Right cardiac atrium (tissue), 5 donors: ENCODE measurements around the gene URB1. TPM values are rescaled to one million over a fixed set of nuclear protein-coding genes. Genes with fewer than 3 reads are reported as not detected.
A peak's percentile ranks its signal among the peaks of the same experiment; 100 is the strongest.

Experiments
- ATAC-seq, 2 donors: fragments of 200-7000 bp; cut with Tn5 transposase; one replicate each; pipeline versions ENCODE4 v1.8.0 to v1.9.1; 2020; ENCODE audit warnings: moderate library complexity in 2 of 2, mild to moderate bottlenecking in 1 of 2
- DNase-seq, 3 donors: peaks; one replicate each; pipeline ENCODE4 v3.0.0-alpha.2; 2020
- H3K27ac ChIP-seq: one replicate; pipeline ENCODE4 v1.5.1; 2013; ENCODE audit warnings: mild to moderate bottlenecking, low read length, control low read depth, moderate library complexity
- H3K27me3 ChIP-seq: one replicate; pipeline ENCODE4 v1.6.1; 2013; ENCODE audit not compliant: control insufficient read depth, insufficient read depth
- H3K4me1 ChIP-seq: one replicate; pipeline ENCODE4 v1.6.1; 2013; ENCODE audit warnings: low read length; ENCODE audit not compliant: control insufficient read depth, insufficient read depth
- H3K4me3 ChIP-seq: one replicate; pipeline ENCODE4 v1.5.1; 2013; ENCODE audit warnings: low read length, control low read depth
- H3K9me3 ChIP-seq: one replicate; pipeline ENCODE4 v1.6.1; 2013; ENCODE audit warnings: low read length; ENCODE audit not compliant: control insufficient read depth
- WGBS: extraction: QIAGEN DNeasy Blood & Tissue Kit; methylation state at CpG from one replicate; pipeline ENCODE4 v1.1.7; 2013; 5-methylcytosine and 5-hydroxymethylcytosine counted together
- intact Hi-C, 4 donors: fragments of 100-400 bp; cut with DNase I; formaldehyde crosslinking; loops; one replicate each; pipeline versions ENCODE4 v1.11.0 to v1.14.0; 2022 to 2023
- polyA plus RNA-seq: library from polyadenylated mRNA; stranded (reverse); fragments of 200-250 nt; gene quantifications from one replicate; pipeline ENCODE4 v1.2.3, GENCODE V29; 2013
- total RNA-seq, 4 donors: library from RNA; stranded (reverse); fragmentation: NEBNext Ultra II Directional; extraction: Animal tissue kit (Norgen Biotek cat#: 25700); gene quantifications; one replicate each; pipeline ENCODE4 v1.2.1, GENCODE V29; 2021
- donor health status: healthy with polysubstance abuse.
- donor health status: DM: no; HTN: yes; CAD: no.
- donor health status: DM: no; HTN: no; CAD: no.
- donor health status: DM: no; HTN: yes; CAD: no; lungs with severe emphysema.
- donor health status: DM: yes; HTN: yes; CAD: no.

The URB1 gene
- total and polyA plus RNA-seq, 5 donors: 3.3 to 13.8 (median 9.8) TPM

GRCh38 chr21:32301596-32301995 lies 91.2 kb downstream of the URB1 start:
- WGBS: 91% methylated on average over 2 of the region's 2 CpGs
- H3K4me3 ChIP-seq: no peak overlapping the region
- intact Hi-C loops: no loop called here
- H3K27ac ChIP-seq: no peak overlapping the region
- DNase-seq (no peak), ATAC-seq (no peak)
- H3K4me1 ChIP-seq: no peaks in the 10 kb centered on the region
- no peaks in the 10 kb centered on the region for H3K27me3 ChIP-seq
- no peaks in the 10 kb centered on the region for H3K9me3 ChIP-seq

GRCh38 chr21:32300117-32300681 lies 92.6 kb downstream of the URB1 start:
- WGBS: 92% methylated on average over 41 of the region's 41 CpGs
- intact Hi-C loops: no loop called here
- DNase-seq (no peak), ATAC-seq (no peak)
- Histone ChIP-seq H3K4me1 (no peaks in the 10 kb centered on the region), H3K9me3 (no peaks in the 10 kb centered on the region), H3K4me3 (no peak overlapping the region), H3K27me3 (no peaks in the 10 kb centered on the region), H3K27ac (no peak overlapping the region)

- Histone ChIP-seq H3K4me1 (no peaks in the 10 kb centered on the region), H3K4me3 (no peak overlapping the region), H3K27me3 (no peaks in the 10 kb centered on the region), H3K27ac (no peak overlapping the region), H3K9me3 (no peaks in the 10 kb centered on the region)
- WGBS: 70% methylated on average over 6 of the region's 6 CpGs
- intact Hi-C loops: no loop called here
- DNase-seq (no peak), ATAC-seq (no peak)
These were observed 93.1 kb downstream of the URB1 start for GRCh38 chr21:32299695-32300094.

GRCh38 chr21:32298658-32299081 lies 94.1 kb downstream of the URB1 start, which contains the start of gene MRAP:
Gene MRAP, plus strand, starts transcription at chr21:32298855. Its CDS starts 117 bp downstream, at chr21:32298972.
- Histone ChIP-seq H3K4me1 (no peaks in the 10 kb centered on the region), H3K9me3 (no peaks in the 10 kb centered on the region), H3K4me3 (no peak within 1 kb of the TSS), H3K27ac (peak within 1 kb of the TSS; percentile 33), H3K27me3 (no peaks in the 10 kb centered on the region)
- WGBS: 72% methylated on average over 14 of the region's 14 CpGs
- DNase-seq: peak in 2 of 3 donors; percentile 68 to 73
- ATAC-seq: peak; percentile 80 to 82
- intact Hi-C loops: no loop called here

- Histone ChIP-seq H3K27me3 (no peaks in the 10 kb centered on the region), H3K27ac (peak overlapping the region; percentile 33), H3K9me3 (no peaks in the 10 kb centered on the region), H3K4me3 (no peak overlapping the region), H3K4me1 (no peaks in the 10 kb centered on the region)
- peak in 1 of 3 donors; percentile 47 for DNase-seq
- ATAC-seq: peak; percentile 83 to 86
- 70% methylated on average over 6 of the region's 6 CpGs for WGBS
- intact Hi-C loops: no loop called here
These were observed 94.7 kb downstream of the URB1 start for GRCh38 chr21:32298148-32298559.

GRCh38 chr21:32297449-32297848 lies 95.4 kb downstream of the URB1 start:
- no peaks in the 10 kb centered on the region for H3K4me1 ChIP-seq
- H3K9me3 ChIP-seq: no peaks in the 10 kb centered on the region
- 95% methylated on average over 7 of the region's 7 CpGs for WGBS
- H3K4me3 ChIP-seq: no peak overlapping the region
- H3K27me3 ChIP-seq: no peaks in the 10 kb centered on the region
- ATAC-seq (no peak), DNase-seq (no peak)
- intact Hi-C loops: no loop called here
- H3K27ac ChIP-seq: no peak overlapping the region

- DNase-seq (no peak), ATAC-seq (no peak)
- H3K4me3 ChIP-seq: no peak overlapping the region
- intact Hi-C loops: no loop called here
- no peaks in the 10 kb centered on the region for H3K4me1 ChIP-seq
- H3K27me3 ChIP-seq: no peaks in the 10 kb centered on the region
- no peak overlapping the region for H3K27ac ChIP-seq
- WGBS: 94% methylated on average over 4 of the region's 4 CpGs
- no peaks in the 10 kb centered on the region for H3K9me3 ChIP-seq
These were observed 107.3 kb downstream of the URB1 start for GRCh38 chr21:32285476-32285875.

- no peak overlapping the region for H3K27ac ChIP-seq
- DNase-seq (no peak), ATAC-seq (no peak)
- H3K9me3 ChIP-seq: no peaks in the 10 kb centered on the region
- WGBS: 73% methylated on average over 6 of the region's 6 CpGs
- H3K4me1 ChIP-seq: peaks cover 5% of the 10 kb centered on the region
- no peaks in the 10 kb centered on the region for H3K27me3 ChIP-seq
- no peak overlapping the region for H3K4me3 ChIP-seq
- intact Hi-C loops: no loop called here
These were observed 109.8 kb downstream of the URB1 start for GRCh38 chr21:32282992-32283391.

GRCh38 chr21:32281531-32281930 lies 111.3 kb downstream of the URB1 start:
- no peak overlapping the region for H3K27ac ChIP-seq
- H3K4me1 ChIP-seq: peaks cover 6% of the 10 kb centered on the region
- H3K9me3 ChIP-seq: no peaks in the 10 kb centered on the region
- no peak for ATAC-seq
- no peak overlapping the region for H3K4me3 ChIP-seq
- 86% methylated on average over 7 of the region's 7 CpGs for WGBS
- H3K27me3 ChIP-seq: no peaks in the 10 kb centered on the region
- intact Hi-C loops: no loop called here
- DNase-seq: no peak

GRCh38 chr21:32279377-32279680 lies 113.5 kb downstream of the URB1 start:
- peak overlapping the region; percentile 7 for H3K27ac ChIP-seq
- H3K4me1 ChIP-seq: peaks cover 6% of the 10 kb centered on the region
- peak overlapping the region; percentile 59 for H3K4me3 ChIP-seq
- no peaks in the 10 kb centered on the region for H3K27me3 ChIP-seq
- ATAC-seq: no peak
- DNase-seq: no peak
- intact Hi-C loops: no loop called here
- 8% methylated on average over 10 of the region's 10 CpGs for WGBS
- H3K9me3 ChIP-seq: no peaks in the 10 kb centered on the region

- under 1% methylated on average over 69 of the region's 69 CpGs for WGBS
- DNase-seq: peak; percentile 95 to 99 (median 98)
- peak; percentile 96 to 97 for ATAC-seq
- peak within 1 kb of the TSS; percentile 59 for H3K4me3 ChIP-seq
- intact Hi-C loops: no loop called here
- H3K4me1 ChIP-seq: peaks cover 6% of the 10 kb centered on the region
- no peaks in the 10 kb centered on the region for H3K27me3 ChIP-seq
- H3K9me3 ChIP-seq: no peaks in the 10 kb centered on the region
- peak within 1 kb of the TSS; percentile 9 for H3K27ac ChIP-seq
These were observed 114.1 kb downstream of the URB1 start, which contains the start of gene MIS18A for GRCh38 chr21:32278518-32279376. Gene MIS18A, minus strand, starts transcription at chr21:32279049. Its CDS starts 35 bp downstream, at chr21:32279014.
